Fibroblast of the aortic adventitia (primary cell): ENCODE data around the gene LYL1. TPM values are rescaled to one million over a fixed set of nuclear protein-coding genes. Genes with fewer than 3 reads are reported as not detected.
A peak's percentile ranks its signal among the peaks of the same experiment; 100 is the strongest.

ENCODE experiments used
- DNase-seq: peaks from one replicate; pipeline ENCODE4 v3.0.0-alpha.2; 2010; ENCODE audit warnings: low read depth
- H3K4me3 ChIP-seq: 2 replicates; pipeline ENCODE4 v1.5.1; 2011; ENCODE audit warnings: low read depth, mild to moderate bottlenecking, control low read depth, low read length, moderate library complexity
- total RNA-seq: library from RNA; depleted of rRNA; stranded (reverse); fragments of >200 nt; gene quantifications from 2 replicates; pipeline ENCODE4 v1.2.3, GENCODE V29; 2012; ENCODE audit warnings: low replicate concordance
- TF ChIP-seq, protein P1 (sequence below): IDR thresholded peaks from 2 replicates; pipeline ENCODE4 v1.5.1; 2011; ENCODE audit warnings: mild to moderate bottlenecking, low read length, control low read depth, inconsistent platforms; ENCODE audit not compliant: insufficient read depth

The LYL1 gene
- total RNA-seq, 1 donor, result 0.63 TPM

DNA sequence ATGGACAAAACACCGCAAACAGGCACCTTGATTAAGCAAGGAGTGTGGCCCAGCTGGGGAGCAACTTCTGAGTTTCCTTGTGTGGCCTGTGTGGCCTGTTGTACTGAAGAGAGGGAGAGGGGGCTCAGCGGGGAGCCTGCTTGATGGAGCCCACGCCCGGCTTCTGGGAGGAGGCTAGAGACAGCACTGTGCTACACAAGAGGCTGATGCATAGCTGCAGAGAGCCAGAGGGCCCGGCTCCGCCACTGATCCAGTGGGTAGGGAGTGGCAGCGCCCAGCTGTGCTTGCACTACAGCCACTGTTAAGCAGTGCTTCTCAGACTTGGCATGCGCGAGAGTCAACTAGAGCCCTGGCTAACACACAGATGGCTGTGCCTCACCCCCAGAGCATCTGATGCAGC is 19.0 kb downstream of the LYL1 start:
- no peak for DNase-seq

DNA sequence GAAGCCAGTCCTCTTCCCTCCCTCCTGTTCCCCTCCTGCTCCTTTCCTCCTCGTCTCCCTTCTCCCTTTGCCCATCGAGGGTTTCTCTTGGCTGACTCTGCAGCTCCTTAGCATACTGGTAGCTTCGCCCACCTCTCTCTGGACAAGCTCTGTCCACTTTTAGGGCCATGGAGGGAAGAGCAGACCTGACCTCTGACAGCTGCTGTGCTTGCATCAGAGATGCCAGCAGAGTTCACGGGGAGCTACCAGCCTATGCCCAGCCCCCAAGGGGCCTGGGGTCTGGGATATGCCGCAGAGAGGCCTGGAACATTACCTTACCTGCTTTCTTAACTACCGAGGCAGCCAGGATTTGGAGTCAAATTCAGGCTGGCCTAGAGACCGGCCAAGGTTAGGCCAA is 19.7 kb downstream of the LYL1 start:
- no peak for DNase-seq
- TF ChIP-seq, protein P1, sequence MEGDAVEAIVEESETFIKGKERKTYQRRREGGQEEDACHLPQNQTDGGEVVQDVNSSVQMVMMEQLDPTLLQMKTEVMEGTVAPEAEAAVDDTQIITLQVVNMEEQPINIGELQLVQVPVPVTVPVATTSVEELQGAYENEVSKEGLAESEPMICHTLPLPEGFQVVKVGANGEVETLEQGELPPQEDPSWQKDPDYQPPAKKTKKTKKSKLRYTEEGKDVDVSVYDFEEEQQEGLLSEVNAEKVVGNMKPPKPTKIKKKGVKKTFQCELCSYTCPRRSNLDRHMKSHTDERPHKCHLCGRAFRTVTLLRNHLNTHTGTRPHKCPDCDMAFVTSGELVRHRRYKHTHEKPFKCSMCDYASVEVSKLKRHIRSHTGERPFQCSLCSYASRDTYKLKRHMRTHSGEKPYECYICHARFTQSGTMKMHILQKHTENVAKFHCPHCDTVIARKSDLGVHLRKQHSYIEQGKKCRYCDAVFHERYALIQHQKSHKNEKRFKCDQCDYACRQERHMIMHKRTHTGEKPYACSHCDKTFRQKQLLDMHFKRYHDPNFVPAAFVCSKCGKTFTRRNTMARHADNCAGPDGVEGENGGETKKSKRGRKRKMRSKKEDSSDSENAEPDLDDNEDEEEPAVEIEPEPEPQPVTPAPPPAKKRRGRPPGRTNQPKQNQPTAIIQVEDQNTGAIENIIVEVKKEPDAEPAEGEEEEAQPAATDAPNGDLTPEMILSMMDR, result no peak
- H3K4me3 ChIP-seq, result no peak overlapping the region

More for the DNA sequence above, 19.0 kb downstream of the LYL1 start:
- H3K4me3 ChIP-seq, result no peak overlapping the region
- TF ChIP-seq, protein P1, result no peak

DNA sequence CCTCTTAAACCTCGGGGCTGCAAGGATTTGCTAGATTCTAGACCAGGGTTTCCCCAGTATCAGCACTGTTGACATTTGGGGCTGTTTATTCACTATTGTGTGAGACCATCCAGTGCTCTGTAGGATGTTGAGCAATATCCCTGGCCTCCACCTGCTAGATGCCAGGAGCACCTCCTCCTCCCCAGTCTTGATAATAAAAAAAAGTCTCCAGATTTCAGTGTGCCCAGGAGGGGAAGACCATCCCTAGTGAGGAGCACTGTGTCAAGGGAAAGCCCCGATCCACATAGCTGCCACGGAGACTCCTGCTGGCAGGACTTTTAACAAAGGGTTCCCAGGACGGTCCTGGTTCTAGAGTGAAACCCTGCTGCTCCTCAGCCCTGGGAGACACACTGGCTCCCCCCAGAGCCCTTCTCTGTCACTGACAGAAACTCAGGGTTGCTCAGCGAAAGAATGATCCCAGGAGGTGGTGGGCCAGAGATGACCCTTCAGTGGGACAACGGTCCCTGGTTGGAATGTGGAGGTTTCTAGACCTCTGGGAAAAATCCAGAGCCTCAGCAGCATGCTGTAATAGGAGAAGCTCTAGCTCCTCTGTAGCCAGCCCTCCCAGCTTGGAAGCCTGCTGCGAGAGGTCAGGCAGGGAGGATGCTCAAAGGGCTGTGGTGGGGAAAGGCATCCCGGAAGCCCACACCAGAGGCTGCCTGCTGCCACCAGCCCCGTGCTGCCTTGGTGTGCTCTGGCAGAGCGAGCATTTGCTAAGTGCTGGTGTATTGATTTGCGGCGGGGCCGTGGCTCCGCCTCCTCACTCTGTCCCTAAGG is 20.3 kb downstream of the LYL1 start:
- no peak overlapping the region for H3K4me3 ChIP-seq
- TF ChIP-seq, protein P1, result peak; percentile 42
- peak; percentile 63 for DNase-seq

DNA sequence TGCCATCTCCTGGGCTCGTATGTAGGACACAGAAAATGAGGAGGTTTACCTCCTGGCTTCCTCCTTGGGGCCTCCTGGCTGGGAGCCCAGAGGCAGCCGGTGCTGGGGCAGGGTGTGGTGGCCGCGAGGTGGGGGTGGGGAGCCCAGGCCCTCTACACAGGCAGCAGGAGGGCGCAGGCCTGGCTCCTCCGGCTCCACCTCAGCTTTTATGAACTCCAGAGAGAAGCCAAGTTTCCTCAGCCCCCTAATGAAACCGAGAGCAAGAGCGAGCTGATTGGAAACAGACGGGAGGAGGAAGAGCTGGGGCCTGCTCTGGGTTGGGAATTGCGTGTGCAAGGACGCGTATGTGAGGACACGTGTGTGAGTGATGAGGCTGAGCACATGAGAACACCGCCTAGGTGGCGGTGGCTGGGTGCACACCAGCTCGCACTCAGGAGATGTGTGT is 23.1 kb downstream of the LYL1 start:
- TF ChIP-seq, protein P1, result no peak
- H3K4me3 ChIP-seq, result no peak overlapping the region
- peak; percentile 84 for DNase-seq

DNA sequence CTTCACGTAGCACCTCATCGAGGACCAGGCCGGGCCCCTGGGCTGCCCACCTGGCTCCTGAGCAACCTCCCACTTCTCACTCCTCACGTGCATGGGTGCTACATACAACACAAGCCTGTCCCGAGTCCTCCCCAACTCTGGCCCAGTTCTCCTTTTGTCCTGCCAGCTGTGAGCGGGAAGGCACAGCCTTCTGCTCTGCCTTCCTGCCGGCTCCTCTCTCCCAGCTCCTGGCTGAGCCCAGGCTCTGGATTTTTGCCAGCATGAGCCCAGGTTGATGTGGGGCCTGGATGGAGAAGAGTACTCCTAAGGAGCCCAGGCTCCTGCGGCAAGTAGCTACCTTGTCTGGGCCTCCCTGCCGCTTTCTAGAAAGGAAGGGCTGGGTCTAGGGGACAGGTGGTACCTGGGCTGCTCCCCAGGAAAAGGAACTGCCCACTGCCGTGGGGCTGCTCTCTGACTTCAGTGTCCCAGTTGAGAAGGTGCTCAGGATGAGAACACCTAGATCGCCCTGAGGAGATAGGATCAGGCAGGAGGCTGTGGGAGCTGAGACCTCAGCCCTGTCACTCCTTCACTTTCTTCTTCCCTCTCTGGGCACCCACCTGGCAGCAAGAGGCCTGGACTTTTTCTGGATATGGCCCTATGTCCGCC is 23.6 kb downstream of the LYL1 start:
- TF ChIP-seq, protein P1, result no peak
- no peak overlapping the region for H3K4me3 ChIP-seq
- DNase-seq, result no peak

DNA sequence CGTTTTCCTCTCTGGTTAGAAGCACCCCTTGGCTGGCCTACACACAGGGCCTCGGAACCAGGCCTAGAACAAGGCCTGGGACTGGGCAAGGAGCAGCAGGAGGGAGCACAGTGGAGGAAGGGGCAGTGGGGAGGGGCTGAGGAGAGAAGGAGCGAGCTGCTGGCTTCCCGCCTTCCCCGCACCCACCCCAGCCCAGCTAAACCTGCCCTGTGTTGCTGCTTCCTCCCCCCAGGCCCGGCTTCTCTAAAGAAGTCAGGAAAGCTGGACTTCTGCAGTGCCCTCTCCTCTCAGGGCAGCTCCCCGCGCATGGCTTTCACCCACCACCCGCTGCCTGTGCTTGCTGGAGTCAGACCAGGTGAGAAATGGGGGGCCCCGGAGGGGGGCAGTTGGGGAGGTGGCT is 24.3 kb downstream of the LYL1 start:
- no peak overlapping the region for H3K4me3 ChIP-seq
- TF ChIP-seq, protein P1, result no peak
- no peak for DNase-seq
